Activated CD4-positive, alpha-beta memory T cell treated with anti-CD3 and anti-CD28 coated beads for 36 hours (primary cell): ENCODE results near the gene CELA3A. TPM values are rescaled to one million over a fixed set of nuclear protein-coding genes. Genes with fewer than 3 reads are reported as not detected.

Experiments used
- CTCF ChIA-PET: fragments of 350-600 bp; sonication (Branson Sonifier 250); formaldehyde crosslinking; loops from one replicate; lab custom pipeline; 2021; ENCODE audit warnings: antibody characterized with exemption, inconsistent platforms; lab: Charles Lee
- POLR2A ChIA-PET: fragments of 350-600 bp; sonication (Branson Sonifier 250); formaldehyde crosslinking; loops from one replicate; lab custom pipeline; 2021; ENCODE audit warnings: antibody characterized with exemption; lab: Charles Lee
- DNase-seq: peaks from one replicate; pipeline ENCODE4 v3.0.0-alpha.2; 2020
- H3K27ac Mint-ChIP-seq: one replicate; pipeline ENCODE4 v1.8.0; 2021; ENCODE audit warnings: mixed read lengths
- H3K27me3 Mint-ChIP-seq: one replicate; pipeline ENCODE4 v1.8.0; 2021; ENCODE audit warnings: mixed read lengths
- H3K36me3 Mint-ChIP-seq: one replicate; pipeline ENCODE4 v1.8.0; 2021; ENCODE audit warnings: mixed read lengths
- H3K4me1 Mint-ChIP-seq: one replicate; pipeline ENCODE4 v1.8.0; 2021; ENCODE audit warnings: low read depth, mixed read lengths
- H3K4me3 Mint-ChIP-seq: one replicate; pipeline ENCODE4 v1.8.0; 2021; ENCODE audit warnings: mild to moderate bottlenecking, mixed read lengths
- H3K9me3 Mint-ChIP-seq: one replicate; pipeline ENCODE4 v1.8.0; 2021; ENCODE audit warnings: mixed read lengths
- intact Hi-C: fragments of 100-400 bp; cut with micrococcal nuclease; formaldehyde crosslinking; loops from one replicate; pipeline ENCODE4 v1.15.1; 2023
- total RNA-seq, 2 experiments: library from RNA; stranded (reverse); gene quantifications; one replicate each; pipeline ENCODE4 v1.2.3, GENCODE V29; 2021

CELA3A gene
- total RNA-seq, 2 experiments from 2014 or later, result not detected

- Mint-ChIP-seq H3K9me3 (no peaks in the 10 kb centered on the region), H3K27me3 (no peaks in the 10 kb centered on the region), H3K27ac (peak overlapping the region; percentile 26), H3K4me1 (peaks cover 59% of the 10 kb centered on the region), H3K4me3 (peak overlapping the region; percentile 9), H3K36me3 (peaks cover 39% of the 10 kb centered on the region)
- intact Hi-C loops, result loop anchor here (2.0 kb wide), 1 partner anchor 19 kb away; no protein-coding TSS in a partner anchor
- ChIA-PET CTCF (interaction anchor here (2.8 to 6.9 kb wide), 2 partner anchors 25 to 33 kb away, joined by 6 to 62 read pairs; no protein-coding TSS in a partner anchor), POLR2A (interaction anchor here (4.2 to 4.6 kb wide), 2 partner anchors 17 to 31 kb away, joined by 58 to 78 read pairs; no protein-coding TSS in a partner anchor)
- DNase-seq, result no peak
Measured at GRCh38 chr1:22056043-22056442, 54.6 kb downstream of the CELA3A start.

GRCh38 chr1:22056936-22057335, 55.5 kb downstream of the CELA3A start:
- CTCF ChIA-PET, result interaction anchor here (1.3 kb wide), 1 partner anchor 786 kb away, joined by 3 read pairs; no protein-coding TSS in a partner anchor
- no peak for DNase-seq
- Mint-ChIP-seq H3K27me3 (no peaks in the 10 kb centered on the region), H3K9me3 (no peaks in the 10 kb centered on the region), H3K27ac (peak overlapping the region; percentile 42), H3K4me1 (peaks cover 58% of the 10 kb centered on the region), H3K4me3 (peak overlapping the region; percentile 31), H3K36me3 (peaks cover 39% of the 10 kb centered on the region)
- POLR2A ChIA-PET, result interaction anchor here (0.8 to 1.2 kb wide), 2 partner anchors 10 to 17 kb away, joined by 3 read pairs; no protein-coding TSS in a partner anchor
- intact Hi-C loops, result loop anchor here (2.0 kb wide), 1 partner anchor 18 kb away; no protein-coding TSS in a partner anchor

- Mint-ChIP-seq H3K4me1 (peaks cover 67% of the 10 kb centered on the region), H3K9me3 (no peaks in the 10 kb centered on the region), H3K27ac (peak overlapping the region; percentile 56), H3K27me3 (no peaks in the 10 kb centered on the region), H3K36me3 (peaks cover 37% of the 10 kb centered on the region), H3K4me3 (no peak overlapping the region)
- CTCF ChIA-PET, result interaction anchor here (1.3 to 1.9 kb wide), 2 partner anchors 35 to 787 kb away, joined by 3 to 7 read pairs; no protein-coding TSS in a partner anchor
- no peak for DNase-seq
- POLR2A ChIA-PET, result interaction anchor here (1.0 to 1.2 kb wide), 2 partner anchors 9 to 14 kb away, joined by 3 read pairs; no protein-coding TSS in a partner anchor
- intact Hi-C loops, result loop anchor here (2.0 kb wide), 1 partner anchor 17 kb away; no protein-coding TSS in a partner anchor
Measured at GRCh38 chr1:22057861-22058260, 56.4 kb downstream of the CELA3A start.

Other genes with a start within 250 kb of the CELA3A start
- 10 to 100 TPM; 77.2 to 91.1 TPM for gene USP48, start 218.5 kb upstream of the CELA3A start, total RNA-seq
- not detected for gene LDLRAD2, start 189.4 kb upstream of the CELA3A start, total RNA-seq
- gene HSPG2, start 64.3 kb upstream of the CELA3A start, total RNA-seq, result 1 to 10 TPM; 2.8 to 3.7 TPM
- not detected for gene CELA3B, start 24.6 kb upstream of the CELA3A start, total RNA-seq
- 100 to 1,000 TPM; 310 to 314 TPM for gene CDC42, start 51.1 kb downstream of the CELA3A start, total RNA-seq
- gene WNT4, start 141.4 kb downstream of the CELA3A start, total RNA-seq, result not detected